Measurements from ENCODE around the gene TMC2.

The TMC2 gene

DNA sequence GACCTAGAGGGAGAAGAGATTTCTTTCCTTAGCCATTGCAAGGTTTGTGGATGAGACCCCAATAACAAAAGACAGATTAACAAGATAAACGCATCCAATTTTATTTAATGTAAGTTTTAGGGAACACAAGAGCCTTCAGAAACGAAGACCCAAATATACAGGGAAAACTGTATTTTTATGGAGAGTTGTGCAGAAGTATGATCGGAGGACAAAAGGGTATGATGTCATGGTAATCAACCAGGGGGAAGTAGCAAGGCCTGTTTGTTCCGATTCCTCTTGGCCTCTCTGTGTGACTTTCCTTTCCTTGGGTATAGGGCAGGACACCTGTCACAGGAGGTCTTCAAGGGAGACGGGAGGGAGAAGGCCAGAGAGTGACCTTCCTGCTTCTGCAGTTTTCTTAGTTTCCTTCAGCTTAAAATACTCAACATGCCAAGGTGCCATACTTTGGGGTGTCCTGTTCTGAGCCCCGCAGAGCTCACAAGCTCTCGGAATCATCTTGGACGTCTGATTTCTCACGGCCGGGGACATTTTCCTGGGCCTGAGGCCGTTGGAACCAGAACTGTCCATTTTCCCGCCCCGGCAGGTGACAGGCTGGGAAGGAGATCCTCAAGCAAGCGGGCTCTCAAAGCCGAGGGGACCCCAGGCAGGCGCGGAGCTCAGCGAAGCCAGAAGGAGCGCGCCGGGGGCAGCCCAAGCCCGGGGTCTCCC, 21.7 kb downstream of the TMC2 start:
- Histone ChIP-seq H4K20me1 (ENCODE audit: control insufficient read depth, insufficient read depth, low read depth, low read length) (no peaks in the 10 kb centered on the region), H3K79me2 (ENCODE audit: control insufficient read depth, low read length) (no peaks in the 10 kb centered on the region), H3K9me2 (replicated peaks; ENCODE audit: control insufficient read depth, low read length) (no peaks in the 10 kb centered on the region), H3K27me3 (ENCODE audit: control insufficient read depth, low read length) (no peaks in the 10 kb centered on the region), H3K4me2 (ENCODE audit: low read length) (no peak overlapping the region), H3K27ac (ENCODE audit: low read depth, low read length) (no peak overlapping the region), H3F3A (ENCODE audit: control insufficient read depth, insufficient read depth) (no peaks in the 10 kb centered on the region), H3K36me3 (ENCODE audit: control insufficient read depth, low read length) (no peaks in the 10 kb centered on the region), H3K9me3 (ENCODE audit: control insufficient read depth, insufficient read depth, low read length) (no peaks in the 10 kb centered on the region), H3K4me3 (ENCODE audit: low read length) (no peak overlapping the region), H3K4me1 (ENCODE audit: control insufficient read depth, low read length) (no peaks in the 10 kb centered on the region)
- TF ChIP-seq, protein P1, sequence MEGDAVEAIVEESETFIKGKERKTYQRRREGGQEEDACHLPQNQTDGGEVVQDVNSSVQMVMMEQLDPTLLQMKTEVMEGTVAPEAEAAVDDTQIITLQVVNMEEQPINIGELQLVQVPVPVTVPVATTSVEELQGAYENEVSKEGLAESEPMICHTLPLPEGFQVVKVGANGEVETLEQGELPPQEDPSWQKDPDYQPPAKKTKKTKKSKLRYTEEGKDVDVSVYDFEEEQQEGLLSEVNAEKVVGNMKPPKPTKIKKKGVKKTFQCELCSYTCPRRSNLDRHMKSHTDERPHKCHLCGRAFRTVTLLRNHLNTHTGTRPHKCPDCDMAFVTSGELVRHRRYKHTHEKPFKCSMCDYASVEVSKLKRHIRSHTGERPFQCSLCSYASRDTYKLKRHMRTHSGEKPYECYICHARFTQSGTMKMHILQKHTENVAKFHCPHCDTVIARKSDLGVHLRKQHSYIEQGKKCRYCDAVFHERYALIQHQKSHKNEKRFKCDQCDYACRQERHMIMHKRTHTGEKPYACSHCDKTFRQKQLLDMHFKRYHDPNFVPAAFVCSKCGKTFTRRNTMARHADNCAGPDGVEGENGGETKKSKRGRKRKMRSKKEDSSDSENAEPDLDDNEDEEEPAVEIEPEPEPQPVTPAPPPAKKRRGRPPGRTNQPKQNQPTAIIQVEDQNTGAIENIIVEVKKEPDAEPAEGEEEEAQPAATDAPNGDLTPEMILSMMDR (IDR thresholded peaks at IDR 0.05; ENCODE audit: low read depth, low read length, poor library complexity, severe bottlenecking), result no peak
- TF ChIP-seq EZH2phosphoT487 (IDR thresholded peaks at IDR 0.05; ENCODE audit: borderline replicate concordance, low read length), result no peak

- no peaks in the 10 kb centered on the region for H3F3A ChIP-seq (ENCODE audit: control insufficient read depth, insufficient read depth)
- no peak overlapping the region for H3K4me3 ChIP-seq (ENCODE audit: low read length)
- H3K9me3 ChIP-seq (ENCODE audit: control insufficient read depth, insufficient read depth, low read length), result no peaks in the 10 kb centered on the region
- no peaks in the 10 kb centered on the region for H3K4me1 ChIP-seq (ENCODE audit: control insufficient read depth, low read length)
- no peaks in the 10 kb centered on the region for H3K36me3 ChIP-seq (ENCODE audit: control insufficient read depth, low read length)
- H3K9me2 ChIP-seq (replicated peaks; ENCODE audit: control insufficient read depth, low read length), result no peaks in the 10 kb centered on the region
- H3K27me3 ChIP-seq (ENCODE audit: control insufficient read depth, low read length), result no peaks in the 10 kb centered on the region
- no peak overlapping the region for H3K4me2 ChIP-seq (ENCODE audit: low read length)
- H4K20me1 ChIP-seq (ENCODE audit: control insufficient read depth, insufficient read depth, low read depth, low read length), result no peaks in the 10 kb centered on the region
- TF ChIP-seq, protein P1 (IDR thresholded peaks at IDR 0.05; ENCODE audit: low read depth, low read length, poor library complexity, severe bottlenecking), result no peak
- no peak for TF ChIP-seq EZH2phosphoT487 (IDR thresholded peaks at IDR 0.05; ENCODE audit: borderline replicate concordance, low read length)
- no peak overlapping the region for H3K27ac ChIP-seq (ENCODE audit: low read depth, low read length)
- H3K79me2 ChIP-seq (ENCODE audit: control insufficient read depth, low read length), result no peaks in the 10 kb centered on the region
Observed at GRCh38 chr20:2558581-2559278, 22.4 kb downstream of the TMC2 start.

- Histone ChIP-seq H3K27ac (ENCODE audit: low read depth, low read length) (no peak overlapping the region), H4K20me1 (ENCODE audit: control insufficient read depth, insufficient read depth, low read depth, low read length) (no peaks in the 10 kb centered on the region), H3K27me3 (ENCODE audit: control insufficient read depth, low read length) (no peaks in the 10 kb centered on the region), H3K9me2 (replicated peaks; ENCODE audit: control insufficient read depth, low read length) (no peaks in the 10 kb centered on the region), H3F3A (ENCODE audit: control insufficient read depth, insufficient read depth) (no peaks in the 10 kb centered on the region), H3K79me2 (ENCODE audit: control insufficient read depth, low read length) (no peaks in the 10 kb centered on the region), H3K9me3 (ENCODE audit: control insufficient read depth, insufficient read depth, low read length) (no peaks in the 10 kb centered on the region), H3K4me2 (ENCODE audit: low read length) (no peak overlapping the region), H3K4me3 (ENCODE audit: low read length) (no peak overlapping the region), H3K36me3 (ENCODE audit: control insufficient read depth, low read length) (no peaks in the 10 kb centered on the region), H3K4me1 (ENCODE audit: control insufficient read depth, low read length) (no peaks in the 10 kb centered on the region)
- TF ChIP-seq EZH2phosphoT487 (IDR thresholded peaks at IDR 0.05; ENCODE audit: borderline replicate concordance, low read length), result no peak
- TF ChIP-seq, protein P1 (IDR thresholded peaks at IDR 0.05; ENCODE audit: low read depth, low read length, poor library complexity, severe bottlenecking), result no peak
Observed at GRCh38 chr20:2559279-2559626, 22.9 kb downstream of the TMC2 start.
